Measurements from ENCODE around the gene CRADD. TPM values are rescaled to one million over a fixed set of nuclear protein-coding genes. Genes with fewer than 3 reads are reported as not detected.

Gene CRADD
- total RNA-seq, 1 donor from 2014 or later = 8.1 TPM

DNA sequence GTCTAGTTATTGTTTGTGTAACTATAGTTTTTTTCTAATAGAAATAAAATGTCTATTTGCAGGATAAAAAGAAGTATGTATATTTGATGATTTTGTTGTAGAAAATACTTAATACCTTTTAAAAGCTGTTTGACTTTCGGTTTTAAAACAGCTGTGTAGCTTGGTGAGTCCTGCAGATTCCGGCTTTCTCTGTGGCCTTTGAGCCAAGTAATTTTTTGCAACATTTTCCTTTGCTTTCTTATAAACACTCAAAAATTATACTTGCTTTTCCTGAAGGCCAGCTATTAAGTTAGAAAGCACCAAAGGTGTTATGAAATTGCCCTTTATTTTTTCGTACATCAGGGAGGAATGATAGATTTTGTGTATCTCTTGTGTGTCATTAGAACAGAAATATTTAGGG, 63.6 kb downstream of the CRADD start:
- no peak overlapping the region for H3K4me3 Mint-ChIP-seq
- DNase-seq = no peak
- H3K4me1 Mint-ChIP-seq = peaks cover 26% of the 10 kb centered on the region
- no peaks in the 10 kb centered on the region for H3K9me3 Mint-ChIP-seq
- H3K27me3 Mint-ChIP-seq = no peaks in the 10 kb centered on the region
- intact Hi-C loops (cut with micrococcal nuclease) = loop anchor here (5.0 to 10.0 kb wide), 2 partner anchors 42 to 756 kb away; no protein-coding TSS in a partner anchor
- no peak overlapping the region for H3K27ac Mint-ChIP-seq
- no peaks in the 10 kb centered on the region for H3K36me3 Mint-ChIP-seq (ENCODE audit: low read depth)

- DNase-seq = peak; percentile 74
- Mint-ChIP-seq H3K27me3 (no peaks in the 10 kb centered on the region), H3K27ac (peak overlapping the region; percentile 91), H3K4me1 (peaks cover 26% of the 10 kb centered on the region), H3K36me3 (ENCODE audit: low read depth) (no peaks in the 10 kb centered on the region), H3K9me3 (no peaks in the 10 kb centered on the region), H3K4me3 (peak overlapping the region; percentile 91)
- intact Hi-C loops (cut with micrococcal nuclease) = loop anchor here (1.0 to 10.0 kb wide), 7 partner anchors 25 to 757 kb away; partner anchors contain the start of gene CRADD
Measured at GRCh38 chr12:93741659-93742109, 64.5 kb downstream of the CRADD start.

- Mint-ChIP-seq H3K9me3 (no peaks in the 10 kb centered on the region), H3K4me1 (peaks cover 26% of the 10 kb centered on the region), H3K27me3 (no peaks in the 10 kb centered on the region), H3K27ac (peak overlapping the region; percentile 91), H3K36me3 (ENCODE audit: low read depth) (no peaks in the 10 kb centered on the region), H3K4me3 (peak overlapping the region; percentile 91)
- intact Hi-C loops (cut with micrococcal nuclease) = loop anchor here (1.0 to 10.0 kb wide), 7 partner anchors 24 to 758 kb away; partner anchors contain the start of gene CRADD
- DNase-seq = peak; percentile 87
Measured at GRCh38 chr12:93742110-93742934, 65.1 kb downstream of the CRADD start.

GRCh38 chr12:93743229-93743998, 66.2 kb downstream of the CRADD start:
- Mint-ChIP-seq H3K36me3 (ENCODE audit: low read depth) (no peaks in the 10 kb centered on the region), H3K27ac (no peak overlapping the region), H3K9me3 (no peaks in the 10 kb centered on the region), H3K4me1 (peaks cover 26% of the 10 kb centered on the region), H3K27me3 (no peaks in the 10 kb centered on the region), H3K4me3 (peak overlapping the region; percentile 91)
- intact Hi-C loops (cut with micrococcal nuclease) = loop anchor here (2.0 to 10.0 kb wide), 5 partner anchors 23 to 759 kb away; no protein-coding TSS in a partner anchor
- no peak for DNase-seq

- H3K4me1 Mint-ChIP-seq = peaks cover 27% of the 10 kb centered on the region
- no peak for DNase-seq
- intact Hi-C loops (cut with micrococcal nuclease) = loop anchor here (2.0 to 10.0 kb wide), 5 partner anchors 23 to 759 kb away; no protein-coding TSS in a partner anchor
- no peak overlapping the region for H3K4me3 Mint-ChIP-seq
- H3K9me3 Mint-ChIP-seq = no peaks in the 10 kb centered on the region
- no peaks in the 10 kb centered on the region for H3K36me3 Mint-ChIP-seq (ENCODE audit: low read depth)
- H3K27me3 Mint-ChIP-seq = no peaks in the 10 kb centered on the region
- H3K27ac Mint-ChIP-seq = no peak overlapping the region
Measured at GRCh38 chr12:93743999-93744689, 67.0 kb downstream of the CRADD start.

- no peak for DNase-seq
- H3K36me3 Mint-ChIP-seq (ENCODE audit: low read depth) = no peaks in the 10 kb centered on the region
- intact Hi-C loops (cut with micrococcal nuclease) = loop anchor here (10.0 kb wide), 1 partner anchor 760 kb away; no protein-coding TSS in a partner anchor
- no peaks in the 10 kb centered on the region for H3K27me3 Mint-ChIP-seq
- H3K4me1 Mint-ChIP-seq = peaks cover 32% of the 10 kb centered on the region
- no peak overlapping the region for H3K27ac Mint-ChIP-seq
- no peak overlapping the region for H3K4me3 Mint-ChIP-seq
- H3K9me3 Mint-ChIP-seq = no peaks in the 10 kb centered on the region
Measured at GRCh38 chr12:93745286-93745685, 68.1 kb downstream of the CRADD start.

GRCh38 chr12:93746572-93747168, 69.5 kb downstream of the CRADD start:
- no peak overlapping the region for H3K4me3 Mint-ChIP-seq
- H3K36me3 Mint-ChIP-seq (ENCODE audit: low read depth) = no peaks in the 10 kb centered on the region
- no peak for DNase-seq
- H3K27ac Mint-ChIP-seq = no peak overlapping the region
- intact Hi-C loops (cut with micrococcal nuclease) = loop anchor here (10.0 kb wide), 1 partner anchor 762 kb away; no protein-coding TSS in a partner anchor
- H3K9me3 Mint-ChIP-seq = no peaks in the 10 kb centered on the region
- no peaks in the 10 kb centered on the region for H3K27me3 Mint-ChIP-seq
- peaks cover 26% of the 10 kb centered on the region for H3K4me1 Mint-ChIP-seq

- H3K9me3 Mint-ChIP-seq = peaks cover 11% of the 10 kb centered on the region
- H3K4me3 Mint-ChIP-seq = no peak overlapping the region
- intact Hi-C loops (cut with micrococcal nuclease) = loop anchor here (10.0 kb wide), 1 partner anchor 764 kb away; no protein-coding TSS in a partner anchor
- H3K27ac Mint-ChIP-seq = no peak overlapping the region
- peaks cover 12% of the 10 kb centered on the region for H3K36me3 Mint-ChIP-seq (ENCODE audit: low read depth)
- no peaks in the 10 kb centered on the region for H3K27me3 Mint-ChIP-seq
- peaks cover 14% of the 10 kb centered on the region for H3K4me1 Mint-ChIP-seq
- no peak for DNase-seq
Measured at GRCh38 chr12:93748672-93749383, 71.7 kb downstream of the CRADD start.

GRCh38 chr12:93749515-93749914, 72.3 kb downstream of the CRADD start:
- H3K36me3 Mint-ChIP-seq (ENCODE audit: low read depth) = peaks cover 15% of the 10 kb centered on the region
- DNase-seq = no peak
- H3K4me1 Mint-ChIP-seq = peaks cover 14% of the 10 kb centered on the region
- intact Hi-C loops (cut with micrococcal nuclease) = loop anchor here (10.0 kb wide), 1 partner anchor 765 kb away; no protein-coding TSS in a partner anchor
- H3K27ac Mint-ChIP-seq = no peak overlapping the region
- H3K9me3 Mint-ChIP-seq = peaks cover 14% of the 10 kb centered on the region
- no peak overlapping the region for H3K4me3 Mint-ChIP-seq
- H3K27me3 Mint-ChIP-seq = no peaks in the 10 kb centered on the region

DNA sequence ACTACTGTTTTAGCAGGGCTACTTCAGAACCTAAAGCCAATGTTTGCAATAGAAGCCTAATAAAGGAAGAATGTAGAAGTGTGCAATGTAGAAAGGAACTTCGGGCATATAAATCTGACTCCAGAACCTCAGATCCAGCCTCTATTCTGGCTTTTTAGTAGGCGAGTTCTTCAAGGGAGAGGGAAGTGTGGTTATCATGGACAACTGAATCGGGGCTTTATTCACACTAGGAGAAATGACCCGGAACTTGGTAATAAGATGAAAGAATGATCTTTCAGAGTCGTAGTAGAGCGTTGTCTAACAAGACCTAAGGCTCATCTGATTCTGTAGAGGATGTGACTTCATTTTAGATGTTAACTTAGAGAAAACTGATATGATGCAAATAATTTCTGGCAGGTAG, 72.9 kb downstream of the CRADD start:
- H3K27me3 Mint-ChIP-seq = no peaks in the 10 kb centered on the region
- peaks cover 20% of the 10 kb centered on the region for H3K36me3 Mint-ChIP-seq (ENCODE audit: low read depth)
- peaks cover 17% of the 10 kb centered on the region for H3K9me3 Mint-ChIP-seq
- H3K4me3 Mint-ChIP-seq = no peak overlapping the region
- peaks cover 14% of the 10 kb centered on the region for H3K4me1 Mint-ChIP-seq
- DNase-seq = no peak
- H3K27ac Mint-ChIP-seq = no peak overlapping the region
- intact Hi-C loops (cut with micrococcal nuclease) = no loop called here

DNA sequence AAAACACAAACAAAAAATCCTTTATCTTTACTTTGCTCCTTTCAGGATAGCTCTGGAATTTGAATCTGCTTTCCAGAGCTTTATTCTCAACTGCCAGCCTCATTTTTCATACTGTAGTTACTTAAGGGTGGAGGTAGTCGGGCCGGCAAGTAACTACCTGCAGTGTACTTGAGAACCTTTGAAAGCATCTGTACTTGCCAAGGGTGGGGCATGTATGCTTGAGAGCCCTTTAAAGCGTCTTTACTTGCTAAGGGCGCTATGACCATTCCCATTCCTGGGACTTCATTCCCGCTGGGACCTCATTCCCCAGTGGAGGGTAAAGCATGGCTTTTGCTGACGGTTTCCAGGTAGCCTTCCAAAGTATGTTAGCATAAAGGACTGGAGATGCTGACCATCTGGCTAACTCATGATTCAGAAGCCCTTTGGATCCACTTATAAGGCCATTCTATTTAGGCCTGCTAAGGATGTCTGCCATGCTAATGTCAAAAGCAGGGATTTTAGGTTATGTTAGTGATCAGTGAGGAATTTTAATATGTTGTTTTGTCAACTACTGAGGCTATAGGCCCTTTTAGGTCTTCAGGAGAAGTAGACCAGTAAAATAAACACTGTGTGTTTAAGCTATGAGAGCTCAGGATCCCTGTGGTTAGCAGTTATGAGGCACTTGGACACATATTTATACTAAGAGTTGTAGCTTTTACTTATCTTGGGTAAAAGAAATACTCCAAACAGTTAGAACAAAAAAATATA, 74.9 kb downstream of the CRADD start:
- peaks cover 17% of the 10 kb centered on the region for H3K9me3 Mint-ChIP-seq
- peaks cover 12% of the 10 kb centered on the region for H3K4me1 Mint-ChIP-seq
- H3K27ac Mint-ChIP-seq = no peak overlapping the region
- H3K36me3 Mint-ChIP-seq (ENCODE audit: low read depth) = peaks cover 20% of the 10 kb centered on the region
- no peak overlapping the region for H3K4me3 Mint-ChIP-seq
- DNase-seq = no peak
- no peaks in the 10 kb centered on the region for H3K27me3 Mint-ChIP-seq
- intact Hi-C loops (cut with micrococcal nuclease) = no loop called here

DNA sequence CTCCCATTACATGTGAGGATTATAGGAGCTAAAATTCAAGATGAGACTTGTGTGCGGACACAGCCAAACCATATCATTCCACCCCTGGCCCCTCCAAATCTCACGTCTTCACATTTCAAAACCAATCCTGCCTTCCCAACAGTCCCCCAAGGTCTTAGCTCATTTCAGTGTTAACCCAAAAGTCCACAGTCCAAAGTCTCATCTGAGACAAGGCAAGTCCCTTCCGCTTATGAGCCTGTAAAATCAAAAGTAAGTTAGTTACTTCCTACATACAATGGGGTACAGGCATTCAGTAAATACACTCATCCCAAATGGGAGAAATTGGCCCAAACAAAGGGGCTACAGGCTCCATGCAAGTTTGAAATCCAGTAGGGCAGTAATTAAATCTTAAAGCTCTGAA, 76.1 kb downstream of the CRADD start:
- peaks cover 22% of the 10 kb centered on the region for H3K9me3 Mint-ChIP-seq
- H3K36me3 Mint-ChIP-seq (ENCODE audit: low read depth) = peaks cover 20% of the 10 kb centered on the region
- DNase-seq = no peak
- intact Hi-C loops (cut with micrococcal nuclease) = no loop called here
- H3K27ac Mint-ChIP-seq = no peak overlapping the region
- H3K4me3 Mint-ChIP-seq = no peak overlapping the region
- H3K27me3 Mint-ChIP-seq = no peaks in the 10 kb centered on the region
- peaks cover 14% of the 10 kb centered on the region for H3K4me1 Mint-ChIP-seq

All from activated CD4-positive, alpha-beta T cell treated with anti-CD3 and anti-CD28 coated beads, Interleukin-2, amount 10 ng/mL, durations not matched to agents 24 days and 14 days (primary cell).